ENCODE data around the gene ZNF334.

ZNF334 gene

GRCh38 chr20:46545077-46545826 is 31.9 kb upstream of the ZNF334 start:
- DNase-seq, result peak; percentile 32

- no peak for DNase-seq
Measured at GRCh38 chr20:46544576-46544975, 31.2 kb upstream of the ZNF334 start.

- DNase-seq, result no peak
Measured at GRCh38 chr20:46543959-46544358, 30.6 kb upstream of the ZNF334 start.

- DNase-seq, result no peak
Measured at GRCh38 chr20:46543033-46543432, 29.7 kb upstream of the ZNF334 start.

- no peak for DNase-seq
Measured at GRCh38 chr20:46541229-46541935, 28.0 kb upstream of the ZNF334 start.

- DNase-seq, result no peak
Measured at GRCh38 chr20:46539113-46539512, 25.8 kb upstream of the ZNF334 start.

- DNase-seq, result no peak
Measured at GRCh38 chr20:46530640-46531039, 17.3 kb upstream of the ZNF334 start.

- DNase-seq, result no peak
Measured at GRCh38 chr20:46523696-46524328, 10.5 kb upstream of the ZNF334 start.

GRCh38 chr20:46523108-46523507 is 9.7 kb upstream of the ZNF334 start:
- DNase-seq, result no peak

GRCh38 chr20:46520976-46521579 is 7.7 kb upstream of the ZNF334 start:
- DNase-seq, result peak; percentile 56

GRCh38 chr20:46520540-46520939 is 7.2 kb upstream of the ZNF334 start:
- no peak for DNase-seq

- DNase-seq, result no peak
Measured at GRCh38 chr20:46519471-46520068, 6.2 kb upstream of the ZNF334 start.

- no peak for DNase-seq
Measured at GRCh38 chr20:46509523-46509922, 3.8 kb downstream of the ZNF334 start.

GRCh38 chr20:46507760-46508407 is 5.5 kb downstream of the ZNF334 start:
- DNase-seq, result no peak

GRCh38 chr20:46505506-46505905 is 7.9 kb downstream of the ZNF334 start:
- DNase-seq, result no peak

GRCh38 chr20:46501961-46502360 is 11.4 kb downstream of the ZNF334 start:
- DNase-seq, result no peak

GRCh38 chr20:46501337-46501942 is 11.9 kb downstream of the ZNF334 start:
- no peak for DNase-seq

GRCh38 chr20:46494077-46494476 is 19.3 kb downstream of the ZNF334 start:
- DNase-seq, result no peak

GRCh38 chr20:46491354-46491753 is 22.0 kb downstream of the ZNF334 start:
- DNase-seq, result no peak

- no peak for DNase-seq
Measured at GRCh38 chr20:46488451-46488850, 24.9 kb downstream of the ZNF334 start.

GRCh38 chr20:46487628-46488027 is 25.7 kb downstream of the ZNF334 start:
- DNase-seq, result no peak

GRCh38 chr20:46485431-46485830 is 27.9 kb downstream of the ZNF334 start:
- no peak for DNase-seq

Measured in CD4-positive, alpha-beta T cell treated with Interleukin-17A for 1 hour (primary cell).